Measurements from ENCODE around the gene NCKAP5.
"Not testable (repeated sequence)": the region's sequence is repeated elsewhere in the genome, so short reads cannot be mapped to it uniquely, and the experiment has no call there.

Gene NCKAP5

GRCh38 chr2:133480707-133481429, 87.4 kb downstream of the NCKAP5 start:
- no peak for DNase-seq
- in situ Hi-C loops (cut with MboI; ENCODE audit: low pct_unique_long_range_greater_than_20kb, low sequenced_read_pairs) = no loop called here

GRCh38 chr2:133477616-133477990, 90.7 kb downstream of the NCKAP5 start:
- no peak for DNase-seq
- in situ Hi-C loops (cut with MboI; ENCODE audit: low pct_unique_long_range_greater_than_20kb, low sequenced_read_pairs) = no loop called here

GRCh38 chr2:133476931-133477615, 91.2 kb downstream of the NCKAP5 start:
- DNase-seq = no peak
- in situ Hi-C loops (cut with MboI; ENCODE audit: low pct_unique_long_range_greater_than_20kb, low sequenced_read_pairs) = no loop called here

- no peak for DNase-seq
- in situ Hi-C loops (cut with MboI; ENCODE audit: low pct_unique_long_range_greater_than_20kb, low sequenced_read_pairs) = no loop called here
These were observed 92.0 kb downstream of the NCKAP5 start for GRCh38 chr2:133476286-133476685.

GRCh38 chr2:133475610-133476009, 92.7 kb downstream of the NCKAP5 start:
- no peak for DNase-seq
- in situ Hi-C loops (cut with MboI; ENCODE audit: low pct_unique_long_range_greater_than_20kb, low sequenced_read_pairs) = no loop called here

GRCh38 chr2:133470446-133470845, 97.8 kb downstream of the NCKAP5 start:
- DNase-seq; in situ Hi-C loops (cut with MboI; ENCODE audit: low pct_unique_long_range_greater_than_20kb, low sequenced_read_pairs): not testable (repeated sequence)

- in situ Hi-C loops (cut with MboI; ENCODE audit: low pct_unique_long_range_greater_than_20kb, low sequenced_read_pairs) = no loop called here
- no peak for DNase-seq
These were observed 105.5 kb downstream of the NCKAP5 start for GRCh38 chr2:133462811-133463210.

GRCh38 chr2:133461484-133461883, 106.8 kb downstream of the NCKAP5 start:
- in situ Hi-C loops (cut with MboI; ENCODE audit: low pct_unique_long_range_greater_than_20kb, low sequenced_read_pairs) = no loop called here
- no peak for DNase-seq

GRCh38 chr2:133459590-133459989, 108.7 kb downstream of the NCKAP5 start:
- no peak for DNase-seq
- in situ Hi-C loops (cut with MboI; ENCODE audit: low pct_unique_long_range_greater_than_20kb, low sequenced_read_pairs) = no loop called here

GRCh38 chr2:133458280-133458679, 110.0 kb downstream of the NCKAP5 start:
- in situ Hi-C loops (cut with MboI; ENCODE audit: low pct_unique_long_range_greater_than_20kb, low sequenced_read_pairs) = no loop called here

GRCh38 chr2:133457861-133458260, 110.4 kb downstream of the NCKAP5 start:
- in situ Hi-C loops (cut with MboI; ENCODE audit: low pct_unique_long_range_greater_than_20kb, low sequenced_read_pairs) = no loop called here
- DNase-seq = no peak

More at GRCh38 chr2:133458280-133458679, 110.0 kb downstream of the NCKAP5 start:
- no peak for DNase-seq

GRCh38 chr2:133456971-133457370, 111.3 kb downstream of the NCKAP5 start:
- no peak for DNase-seq
- in situ Hi-C loops (cut with MboI; ENCODE audit: low pct_unique_long_range_greater_than_20kb, low sequenced_read_pairs) = no loop called here

GRCh38 chr2:133456156-133456555, 112.1 kb downstream of the NCKAP5 start:
- in situ Hi-C loops (cut with MboI; ENCODE audit: low pct_unique_long_range_greater_than_20kb, low sequenced_read_pairs) = no loop called here
- DNase-seq = no peak

- DNase-seq = no peak
- in situ Hi-C loops (cut with MboI; ENCODE audit: low pct_unique_long_range_greater_than_20kb, low sequenced_read_pairs) = no loop called here
These were observed 115.2 kb downstream of the NCKAP5 start for GRCh38 chr2:133453032-133453431.

- in situ Hi-C loops (cut with MboI; ENCODE audit: low pct_unique_long_range_greater_than_20kb, low sequenced_read_pairs) = no loop called here
- no peak for DNase-seq
These were observed 115.7 kb downstream of the NCKAP5 start for GRCh38 chr2:133452583-133452982.

GRCh38 chr2:133452146-133452545, 116.1 kb downstream of the NCKAP5 start:
- in situ Hi-C loops (cut with MboI; ENCODE audit: low pct_unique_long_range_greater_than_20kb, low sequenced_read_pairs) = no loop called here
- DNase-seq = no peak

- DNase-seq = no peak
- in situ Hi-C loops (cut with MboI; ENCODE audit: low pct_unique_long_range_greater_than_20kb, low sequenced_read_pairs) = no loop called here
These were observed 120.1 kb downstream of the NCKAP5 start for GRCh38 chr2:133448195-133448594.

- no peak for DNase-seq
- in situ Hi-C loops (cut with MboI; ENCODE audit: low pct_unique_long_range_greater_than_20kb, low sequenced_read_pairs) = no loop called here
These were observed 121.0 kb downstream of the NCKAP5 start for GRCh38 chr2:133447303-133447702.

- in situ Hi-C loops (cut with MboI; ENCODE audit: low pct_unique_long_range_greater_than_20kb, low sequenced_read_pairs) = no loop called here
- DNase-seq = no peak
These were observed 123.8 kb downstream of the NCKAP5 start for GRCh38 chr2:133444465-133444864.

GRCh38 chr2:133442393-133442792, 125.9 kb downstream of the NCKAP5 start:
- in situ Hi-C loops (cut with MboI; ENCODE audit: low pct_unique_long_range_greater_than_20kb, low sequenced_read_pairs) = no loop called here
- no peak for DNase-seq

GRCh38 chr2:133439565-133439920, 128.7 kb downstream of the NCKAP5 start:
- DNase-seq = no peak
- in situ Hi-C loops (cut with MboI; ENCODE audit: low pct_unique_long_range_greater_than_20kb, low sequenced_read_pairs) = no loop called here

All from KBM-7 (cell line).